ENCODE data around the gene CACNA1C. TPM values are rescaled to one million over a fixed set of nuclear protein-coding genes. Genes with fewer than 3 reads are reported as not detected.
A peak's percentile ranks its signal among the peaks of the same experiment; 100 is the strongest.

Gene CACNA1C
- total RNA-seq, 4 donors from 2014 or later = 3.8 to 13.6 (median 5.7) TPM

- DNase-seq (ENCODE audit: low spot score) (no peak), ATAC-seq (ENCODE audit: low FRiP score) (no peak)
- TF ChIP-seq CTCF (IDR thresholded peaks at IDR 0.05) = no peak
Observed at GRCh38 chr12:2606186-2606910, 553.6 kb downstream of the CACNA1C start.

GRCh38 chr12:2607881-2608607, 555.3 kb downstream of the CACNA1C start:
- ATAC-seq (ENCODE audit: low FRiP score) (no peak), DNase-seq (ENCODE audit: low spot score) (no peak)
- TF ChIP-seq CTCF (IDR thresholded peaks at IDR 0.05) = no peak

- ATAC-seq (ENCODE audit: low FRiP score) (no peak), DNase-seq (ENCODE audit: low spot score) (no peak)
- no peak for TF ChIP-seq CTCF (IDR thresholded peaks at IDR 0.05)
Observed at GRCh38 chr12:2608608-2608945, 555.8 kb downstream of the CACNA1C start.

GRCh38 chr12:2609020-2609419, 556.2 kb downstream of the CACNA1C start:
- ATAC-seq (ENCODE audit: low FRiP score) (no peak), DNase-seq (ENCODE audit: low spot score) (no peak)
- no peak for TF ChIP-seq CTCF (IDR thresholded peaks at IDR 0.05)

- TF ChIP-seq CTCF (IDR thresholded peaks at IDR 0.05) = no peak
- ATAC-seq (ENCODE audit: low FRiP score) (no peak), DNase-seq (ENCODE audit: low spot score) (no peak)
Observed at GRCh38 chr12:2610358-2610757, 557.6 kb downstream of the CACNA1C start.

GRCh38 chr12:2613326-2614073, 560.7 kb downstream of the CACNA1C start:
- TF ChIP-seq CTCF (IDR thresholded peaks at IDR 0.05) = no peak

More at GRCh38 chr12:2613326-2614073, 560.7 kb downstream of the CACNA1C start:
- DNase-seq (ENCODE audit: low spot score) = no peak
- peak; percentile 52 for ATAC-seq (ENCODE audit: low FRiP score)
